ENCODE measurements around the gene FAM236A. TPM values are rescaled to one million over a fixed set of nuclear protein-coding genes. Genes with fewer than 3 reads are reported as not detected.
"Not testable (repeated sequence)": the region's sequence is repeated elsewhere in the genome, so short reads cannot be mapped to it uniquely, and the experiment has no call there.

FAM236A gene
- total RNA-seq (2011; cell fraction: chromatin; rRNA removed; ENCODE audit: low replicate concordance) = not detected in 2 replicates
- not detected in 2 replicates for total RNA-seq (2011; cell fraction: nucleolus; rRNA removed)
- total RNA-seq (2011; cell fraction: nucleoplasm; rRNA removed) = not detected in 2 replicates
- total RNA-seq (2014; rRNA removed) (not detected in 2 replicates), total RNA-seq (2014; rRNA removed; fragmentation: Illumina TruSeq; extraction: Trizol) (not detected in 2 replicates), total RNA-seq (2015; rRNA removed; fragmentation: Illumina TruSeq; extraction: Trizol) (not detected in 2 replicates), total RNA-seq (2021) (not detected in 2 replicates), polyA plus RNA-seq (2011; rRNA removed) (not detected in 2 replicates), polyA plus RNA-seq (2014; fragmentation: Illumina TruSeq; extraction: Trizol) (not detected in 2 replicates), polyA plus RNA-seq (2014; fragmentation: Nextera tagmentation; extraction: Ambion mirVana) (not detected), polyA plus RNA-seq (2014; rRNA removed) (not detected in 2 replicates), polyA minus RNA-seq (2011; rRNA and poly(A)+ RNA removed) (not detected in 2 replicates), Bru-seq, nascent RNA (not detected), BruChase-seq, experiment 1, labeled RNA remaining after a 2-hour chase (not detected), BruChase-seq, experiment 2, labeled RNA remaining after a 6-hour chase (not detected)
- not detected in 2 replicates for polyA plus RNA-seq (2011; cell fraction: cytosol; rRNA removed)
- polyA plus RNA-seq (2011; cell fraction: nucleus; rRNA removed) = not detected in 2 replicates
- not detected in 2 replicates for polyA plus RNA-seq (2012)
- polyA minus RNA-seq (2011; cell fraction: cytosol; rRNA and poly(A)+ RNA removed) = not detected in 2 replicates
- not detected in 2 replicates for polyA minus RNA-seq (2011; cell fraction: nucleus; rRNA and poly(A)+ RNA removed)
- long read RNA-seq, experiment 1 = 0 reads
- long read RNA-seq, experiment 2 = 0 reads
- long read RNA-seq, experiment 3 = 0 reads

GRCh38 chrX:72937906-72938305 lies at the start of gene FAM236A:
TSS of gene FAM236A (plus strand) at chrX:72938206. CDS start at chrX:72938263, 57 bp downstream.
- H3K9ac ChIP-seq (ENCODE audit: insufficient read depth in 1 of 2, low read depth in 2 of 2, low read length in 2 of 2); CTCF ChIA-PET (ENCODE audit: low intra/inter-chr PET ratio); DNase-seq (ENCODE audit: extremely low read depth in 1 of 4, low spot score in 3 of 4); H3K4me3 ChIP-seq; H3K36me3 ChIP-seq (ENCODE audit: control insufficient read depth, insufficient read depth, low read length); intact Hi-C loops (cut with micrococcal nuclease); H3K4me1 ChIP-seq (replicated peaks in 1 of 2; ENCODE audit: control insufficient read depth in 2 of 2, insufficient read depth in 2 of 2, low read length in 2 of 2); BruUV-seq (replicated peaks); H4K20me1 ChIP-seq (replicated peaks; ENCODE audit: control insufficient read depth, insufficient read depth, low read length); H3K4me2 ChIP-seq (ENCODE audit: insufficient read depth, low read length); POLR2A ChIA-PET; FAIRE-seq; H3K27ac ChIP-seq (ENCODE audit: extremely low read depth, low read depth, low read length); H3K9me3 ChIP-seq (replicated peaks; ENCODE audit: control insufficient read depth, insufficient read depth, low read depth, low read length); ATAC-seq; H3K9me1 ChIP-seq (ENCODE audit: control insufficient read depth, insufficient read depth, low read length); H3K27me3 ChIP-seq (ENCODE audit: control insufficient read depth in 2 of 2, insufficient read depth in 2 of 2, low read length in 2 of 2); H2AFZ ChIP-seq (ENCODE audit: low read depth, low read length); H3K79me2 ChIP-seq (ENCODE audit: control insufficient read depth, insufficient read depth, low read length); in situ Hi-C loops (cut with MboI): not testable (repeated sequence)
- no CpG with 5 or more reads among the region's 15 CpGs for WGBS (ENCODE audit: insufficient coverage, low coverage, missing lambda C conversion rate)

- H3K4me3 ChIP-seq; DNase-seq (ENCODE audit: extremely low read depth in 1 of 4, low spot score in 3 of 4); H3K27me3 ChIP-seq (ENCODE audit: control insufficient read depth in 2 of 2, insufficient read depth in 2 of 2, low read length in 2 of 2); H3K9me3 ChIP-seq (replicated peaks; ENCODE audit: control insufficient read depth, insufficient read depth, low read depth, low read length); H3K27ac ChIP-seq (ENCODE audit: extremely low read depth, low read depth, low read length); H3K9me1 ChIP-seq (ENCODE audit: control insufficient read depth, insufficient read depth, low read length); CTCF ChIA-PET (ENCODE audit: low intra/inter-chr PET ratio); FAIRE-seq; H2AFZ ChIP-seq (ENCODE audit: low read depth, low read length); ATAC-seq; in situ Hi-C loops (cut with MboI); H3K36me3 ChIP-seq (ENCODE audit: control insufficient read depth, insufficient read depth, low read length); intact Hi-C loops (cut with micrococcal nuclease); H4K20me1 ChIP-seq (replicated peaks; ENCODE audit: control insufficient read depth, insufficient read depth, low read length); H3K79me2 ChIP-seq (ENCODE audit: control insufficient read depth, insufficient read depth, low read length); H3K4me1 ChIP-seq (replicated peaks in 1 of 2; ENCODE audit: control insufficient read depth in 2 of 2, insufficient read depth in 2 of 2, low read length in 2 of 2); H3K9ac ChIP-seq (ENCODE audit: insufficient read depth in 1 of 2, low read depth in 2 of 2, low read length in 2 of 2); POLR2A ChIA-PET; BruUV-seq (replicated peaks); H3K4me2 ChIP-seq (ENCODE audit: insufficient read depth, low read length): not testable (repeated sequence)
- WGBS (ENCODE audit: insufficient coverage, low coverage, missing lambda C conversion rate) = no CpG with 5 or more reads among the region's 14 CpGs
Measured at GRCh38 chrX:72889740-72890139, 48.3 kb upstream of the FAM236A start.

GRCh38 chrX:72912315-72912714 lies 25.7 kb upstream of the FAM236A start, which contains the start of gene FAM236C:
TSS of gene FAM236C (plus strand) at chrX:72912615. CDS start at chrX:72912715, 100 bp downstream.
- H3K36me3 ChIP-seq (ENCODE audit: control insufficient read depth, insufficient read depth, low read length); H3K27me3 ChIP-seq (ENCODE audit: control insufficient read depth in 2 of 2, insufficient read depth in 2 of 2, low read length in 2 of 2); H2AFZ ChIP-seq (ENCODE audit: low read depth, low read length); CTCF ChIA-PET (ENCODE audit: low intra/inter-chr PET ratio); FAIRE-seq; H3K9me1 ChIP-seq (ENCODE audit: control insufficient read depth, insufficient read depth, low read length); in situ Hi-C loops (cut with MboI); POLR2A ChIA-PET; BruUV-seq (replicated peaks); H3K9ac ChIP-seq (ENCODE audit: insufficient read depth in 1 of 2, low read depth in 2 of 2, low read length in 2 of 2); H4K20me1 ChIP-seq (replicated peaks; ENCODE audit: control insufficient read depth, insufficient read depth, low read length); H3K9me3 ChIP-seq (replicated peaks; ENCODE audit: control insufficient read depth, insufficient read depth, low read depth, low read length); H3K4me2 ChIP-seq (ENCODE audit: insufficient read depth, low read length); H3K79me2 ChIP-seq (ENCODE audit: control insufficient read depth, insufficient read depth, low read length); H3K4me3 ChIP-seq; intact Hi-C loops (cut with micrococcal nuclease); ATAC-seq; DNase-seq (ENCODE audit: extremely low read depth in 1 of 4, low spot score in 3 of 4); H3K4me1 ChIP-seq (replicated peaks in 1 of 2; ENCODE audit: control insufficient read depth in 2 of 2, insufficient read depth in 2 of 2, low read length in 2 of 2); H3K27ac ChIP-seq (ENCODE audit: extremely low read depth, low read depth, low read length): not testable (repeated sequence)
- no CpG with 5 or more reads among the region's 13 CpGs for WGBS (ENCODE audit: insufficient coverage, low coverage, missing lambda C conversion rate)

Data from K562 (cell line).